H54 (cell line): Measurements from ENCODE around the gene ZNF646.
A peak's percentile ranks its signal among the peaks of the same experiment; 100 is the strongest.

ENCODE experiments used
- DNase-seq: peaks from one replicate; pipeline ENCODE4 v3.0.0; 2011; ENCODE audit warnings: low spot score, mixed read lengths; ENCODE audit not compliant: insufficient read length
- FAIRE-seq: peaks from 3 replicates; lab custom pipeline; 2011; peaks lifted over from hg19 to GRCh38; lab: Jason Lieb, UNC
- POLR2A ChIP-seq: IDR thresholded peaks from 2 replicates; pipeline ENCODE4 v1.6.1; 2011; ENCODE audit warnings: low read depth, mild to moderate bottlenecking, low read length

The ZNF646 gene

DNA sequence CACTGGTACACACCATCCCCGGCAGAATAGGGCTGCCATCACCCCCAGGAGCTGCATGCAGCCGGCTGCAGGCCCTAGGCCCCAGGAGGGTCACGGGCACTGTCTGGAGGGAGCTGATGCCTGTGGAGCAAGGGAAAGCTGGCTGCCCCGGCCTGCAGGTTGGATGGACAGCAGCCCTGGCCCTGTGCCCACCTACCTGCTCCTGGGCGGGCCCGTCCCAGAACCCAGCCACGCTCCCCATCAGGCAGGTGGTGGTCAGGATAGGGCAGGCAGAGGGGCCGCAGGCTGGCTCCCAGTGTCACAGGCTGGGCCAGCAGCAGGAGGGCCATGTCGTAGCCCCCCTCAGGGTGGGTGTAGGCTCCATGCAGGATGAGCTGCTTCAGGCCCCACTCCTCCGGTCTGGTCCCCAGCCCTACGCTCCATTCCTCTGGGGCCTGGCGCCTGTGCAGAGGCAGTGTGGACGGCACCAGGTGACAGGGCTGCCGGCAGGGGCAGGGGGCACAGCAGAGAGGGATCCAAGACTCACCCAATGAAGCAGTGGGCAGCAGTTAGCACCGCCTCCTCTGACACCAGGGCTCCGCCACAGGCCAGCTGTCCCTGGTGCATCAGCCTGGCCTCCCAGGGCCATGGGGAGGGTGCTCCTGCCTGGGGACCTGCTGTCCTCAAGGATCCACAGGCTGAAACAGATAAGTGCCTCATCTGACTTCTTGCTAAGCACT is 10.5 kb downstream of the ZNF646 start:
- DNase-seq (no peak), FAIRE-seq (no peak)
- no peak for TF ChIP-seq POLR2A

GRCh38 chr16:31085411-31085810 is 11.2 kb downstream of the ZNF646 start:
- DNase-seq (no peak), FAIRE-seq (no peak)
- TF ChIP-seq POLR2A = no peak

GRCh38 chr16:31085873-31086628 is 11.8 kb downstream of the ZNF646 start:
- no peak for TF ChIP-seq POLR2A
- no peak for FAIRE-seq

GRCh38 chr16:31086629-31086906 is 12.3 kb downstream of the ZNF646 start:
- no peak for DNase-seq
- FAIRE-seq = no peak
- no peak for TF ChIP-seq POLR2A

More at GRCh38 chr16:31085873-31086628, 11.8 kb downstream of the ZNF646 start:
- no peak for DNase-seq

GRCh38 chr16:31087481-31087880 is 13.3 kb downstream of the ZNF646 start:
- TF ChIP-seq POLR2A = no peak
- DNase-seq = no peak
- FAIRE-seq = no peak

DNA sequence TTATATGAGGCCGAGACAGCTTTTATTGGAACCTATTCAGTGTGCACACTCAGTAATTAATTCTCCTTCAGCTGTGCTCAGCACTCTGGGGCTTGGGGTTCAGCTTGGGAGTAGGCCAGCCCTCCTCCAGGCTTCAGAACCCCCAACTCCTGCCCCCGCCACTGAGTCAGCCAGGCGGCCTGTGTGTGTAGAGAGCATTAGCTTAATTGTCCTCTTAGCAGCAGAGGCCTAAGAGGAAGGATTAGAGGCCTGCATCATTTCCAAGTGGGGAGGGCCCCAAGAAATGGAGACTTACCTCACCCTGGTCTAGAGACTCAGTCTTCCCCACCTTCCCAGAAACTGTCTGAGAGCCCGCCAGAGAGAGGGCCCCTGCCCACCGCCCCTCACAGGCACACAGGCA is 13.7 kb downstream of the ZNF646 start:
- FAIRE-seq (no peak), DNase-seq (no peak)
- no peak for TF ChIP-seq POLR2A

- FAIRE-seq (no peak), DNase-seq (no peak)
- TF ChIP-seq POLR2A = no peak
Observed at GRCh38 chr16:31088459-31089183, 14.4 kb downstream of the ZNF646 start, which contains the start of gene PRSS53. Gene PRSS53 (minus strand): TSS chr16:31088943. CDS start chr16:31088809, 134 bp downstream.

DNA sequence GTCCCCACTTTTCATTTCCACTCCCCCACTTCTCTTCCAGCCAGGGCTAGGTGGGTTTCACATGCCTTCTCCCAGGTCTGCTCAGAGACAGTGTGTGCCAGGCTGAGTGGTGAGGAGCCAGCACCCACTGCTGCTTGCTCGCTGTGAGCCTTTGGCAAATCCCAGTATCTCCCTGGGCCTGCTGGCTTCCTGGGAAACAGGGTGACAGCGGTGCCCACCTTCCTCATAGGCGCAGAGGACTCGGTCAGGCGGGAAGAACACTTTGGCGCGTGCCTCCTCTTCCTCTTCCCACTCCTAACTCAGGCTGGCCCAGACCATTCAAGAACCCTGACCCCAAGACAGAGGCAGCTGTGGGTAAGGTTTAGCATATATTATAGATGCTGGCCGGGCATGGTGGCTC is 15.0 kb downstream of the ZNF646 start:
- FAIRE-seq (no peak), DNase-seq (no peak)
- TF ChIP-seq POLR2A = no peak

DNA sequence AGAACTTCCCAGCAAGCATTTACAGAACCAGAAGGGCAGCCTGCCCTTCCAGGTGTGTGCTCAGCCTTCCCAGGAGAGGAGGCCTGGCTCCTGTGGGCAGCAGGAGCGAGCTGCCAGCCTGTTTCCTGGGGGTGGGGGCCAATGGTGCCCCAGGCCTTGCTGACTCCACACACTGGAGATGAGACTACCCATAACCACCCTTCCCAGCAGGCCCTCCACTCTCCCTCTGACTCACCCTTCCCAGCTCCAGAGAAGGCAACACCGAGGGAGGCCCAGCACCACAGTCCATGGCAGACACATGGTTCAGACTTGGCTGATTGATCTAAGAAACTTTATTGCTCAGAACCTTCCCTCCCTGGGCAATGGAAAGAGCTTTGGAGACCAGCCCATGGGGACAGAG is 16.3 kb downstream of the ZNF646 start:
- no peak for TF ChIP-seq POLR2A
- no peak for DNase-seq
- FAIRE-seq = no peak

- TF ChIP-seq POLR2A = no peak
- no peak for FAIRE-seq
Observed at GRCh38 chr16:31092330-31092729, 18.1 kb downstream of the ZNF646 start.

GRCh38 chr16:31093132-31093703 is 19.0 kb downstream of the ZNF646 start:
- no peak for TF ChIP-seq POLR2A
- FAIRE-seq (no peak), DNase-seq (no peak)

More at GRCh38 chr16:31092330-31092729, 18.1 kb downstream of the ZNF646 start:
- no peak for DNase-seq

- FAIRE-seq = no peak
- TF ChIP-seq POLR2A = no peak
- no peak for DNase-seq
Observed at GRCh38 chr16:31094088-31094423, 19.8 kb downstream of the ZNF646 start.

- peak; percentile 92 for DNase-seq
- peak; percentile 60 for FAIRE-seq
- peak; percentile 42; the same call in 1 of the 2 replicates for TF ChIP-seq POLR2A
Observed at GRCh38 chr16:31094424-31095120, 20.4 kb downstream of the ZNF646 start, which contains the start of gene VKORC1. Gene VKORC1 (minus strand): TSS chr16:31094797. CDS start chr16:31094729, 68 bp downstream.
